ENCODE measurements around the gene MEGF9. TPM values are rescaled to one million over a fixed set of nuclear protein-coding genes. Genes with fewer than 3 reads are reported as not detected.

MEGF9 gene
- total RNA-seq, 1 donor from 2014 or later, result 14.3 TPM

GRCh38 chr9:120692901-120693699 is 21.2 kb downstream of the MEGF9 start:
- Histone ChIP-seq H3K9me3 (no peaks in the 10 kb centered on the region), H3K27me3 (no peaks in the 10 kb centered on the region), H3K4me3 (no peak overlapping the region), H3K4me1 (peaks cover 0 to 24% of the 10 kb centered on the region in 2 donors), H3K36me3 (no peaks in the 10 kb centered on the region), H3K27ac (no peak overlapping the region)
- intact Hi-C loops (cut with DNase I), result no loop called here
- TF ChIP-seq, protein P1, sequence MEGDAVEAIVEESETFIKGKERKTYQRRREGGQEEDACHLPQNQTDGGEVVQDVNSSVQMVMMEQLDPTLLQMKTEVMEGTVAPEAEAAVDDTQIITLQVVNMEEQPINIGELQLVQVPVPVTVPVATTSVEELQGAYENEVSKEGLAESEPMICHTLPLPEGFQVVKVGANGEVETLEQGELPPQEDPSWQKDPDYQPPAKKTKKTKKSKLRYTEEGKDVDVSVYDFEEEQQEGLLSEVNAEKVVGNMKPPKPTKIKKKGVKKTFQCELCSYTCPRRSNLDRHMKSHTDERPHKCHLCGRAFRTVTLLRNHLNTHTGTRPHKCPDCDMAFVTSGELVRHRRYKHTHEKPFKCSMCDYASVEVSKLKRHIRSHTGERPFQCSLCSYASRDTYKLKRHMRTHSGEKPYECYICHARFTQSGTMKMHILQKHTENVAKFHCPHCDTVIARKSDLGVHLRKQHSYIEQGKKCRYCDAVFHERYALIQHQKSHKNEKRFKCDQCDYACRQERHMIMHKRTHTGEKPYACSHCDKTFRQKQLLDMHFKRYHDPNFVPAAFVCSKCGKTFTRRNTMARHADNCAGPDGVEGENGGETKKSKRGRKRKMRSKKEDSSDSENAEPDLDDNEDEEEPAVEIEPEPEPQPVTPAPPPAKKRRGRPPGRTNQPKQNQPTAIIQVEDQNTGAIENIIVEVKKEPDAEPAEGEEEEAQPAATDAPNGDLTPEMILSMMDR (IDR thresholded peaks at IDR 0.05), result no peak
- DNase-seq (ENCODE audit: low spot score in 2 of 2), result no peak

- Histone ChIP-seq H3K9me3 (no peaks in the 10 kb centered on the region), H3K4me3 (no peak overlapping the region), H3K36me3 (no peaks in the 10 kb centered on the region), H3K4me1 (peaks cover 0 to 24% of the 10 kb centered on the region in 2 donors), H3K27me3 (no peaks in the 10 kb centered on the region), H3K27ac (no peak overlapping the region)
- intact Hi-C loops (cut with DNase I), result no loop called here
- TF ChIP-seq, protein P1 (IDR thresholded peaks at IDR 0.05), result no peak
- DNase-seq (ENCODE audit: low spot score in 2 of 2), result no peak
Observed at GRCh38 chr9:120690372-120690771, 23.9 kb downstream of the MEGF9 start.

DNA sequence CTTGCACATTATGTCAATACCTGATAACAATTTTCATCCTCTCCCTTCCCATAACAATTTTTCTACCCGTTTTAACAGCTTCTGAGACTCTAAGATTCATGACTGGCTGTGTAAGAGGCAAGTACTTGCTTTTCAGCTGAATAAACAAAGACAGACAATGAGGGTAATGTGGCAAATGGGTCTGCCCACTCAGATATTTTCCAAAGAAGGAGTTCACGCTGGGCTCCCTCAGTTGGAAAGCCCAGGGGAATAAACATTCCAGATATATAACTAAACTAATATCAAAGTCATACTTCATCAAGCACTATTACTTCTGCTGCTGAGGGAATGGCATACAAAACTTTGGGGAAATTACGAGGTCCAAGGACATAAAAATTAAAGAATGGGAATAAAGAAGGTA is 24.4 kb downstream of the MEGF9 start:
- Histone ChIP-seq H3K27me3 (no peaks in the 10 kb centered on the region), H3K27ac (no peak overlapping the region), H3K36me3 (no peaks in the 10 kb centered on the region), H3K9me3 (no peaks in the 10 kb centered on the region), H3K4me3 (no peak overlapping the region), H3K4me1 (peaks cover 0 to 24% of the 10 kb centered on the region in 2 donors)
- TF ChIP-seq, protein P1 (IDR thresholded peaks at IDR 0.05), result no peak
- intact Hi-C loops (cut with DNase I), result no loop called here
- no peak for DNase-seq (ENCODE audit: low spot score in 2 of 2)

GRCh38 chr9:120688758-120689157 is 25.5 kb downstream of the MEGF9 start:
- H3K27me3 ChIP-seq, result no peaks in the 10 kb centered on the region
- no peak for DNase-seq (ENCODE audit: low spot score in 2 of 2)
- no peaks in the 10 kb centered on the region for H3K9me3 ChIP-seq
- no peak overlapping the region for H3K27ac ChIP-seq
- no peaks in the 10 kb centered on the region for H3K36me3 ChIP-seq
- H3K4me3 ChIP-seq, result no peak overlapping the region
- TF ChIP-seq, protein P1 (IDR thresholded peaks at IDR 0.05), result no peak
- intact Hi-C loops (cut with DNase I), result no loop called here
- H3K4me1 ChIP-seq, result peaks cover 0 to 18% of the 10 kb centered on the region in 2 donors

- peaks cover 0 to 3% of the 10 kb centered on the region in 2 donors for H3K4me1 ChIP-seq
- TF ChIP-seq, protein P1 (IDR thresholded peaks at IDR 0.05), result no peak
- no peaks in the 10 kb centered on the region for H3K27me3 ChIP-seq
- no peak overlapping the region for H3K4me3 ChIP-seq
- intact Hi-C loops (cut with DNase I), result no loop called here
- no peak for DNase-seq (ENCODE audit: low spot score in 2 of 2)
- no peaks in the 10 kb centered on the region for H3K36me3 ChIP-seq
- H3K27ac ChIP-seq, result no peak overlapping the region
- no peaks in the 10 kb centered on the region for H3K9me3 ChIP-seq
Observed at GRCh38 chr9:120683150-120683549, 31.1 kb downstream of the MEGF9 start.
